ENCODE results near the gene RPA1.

Gene RPA1

DNA sequence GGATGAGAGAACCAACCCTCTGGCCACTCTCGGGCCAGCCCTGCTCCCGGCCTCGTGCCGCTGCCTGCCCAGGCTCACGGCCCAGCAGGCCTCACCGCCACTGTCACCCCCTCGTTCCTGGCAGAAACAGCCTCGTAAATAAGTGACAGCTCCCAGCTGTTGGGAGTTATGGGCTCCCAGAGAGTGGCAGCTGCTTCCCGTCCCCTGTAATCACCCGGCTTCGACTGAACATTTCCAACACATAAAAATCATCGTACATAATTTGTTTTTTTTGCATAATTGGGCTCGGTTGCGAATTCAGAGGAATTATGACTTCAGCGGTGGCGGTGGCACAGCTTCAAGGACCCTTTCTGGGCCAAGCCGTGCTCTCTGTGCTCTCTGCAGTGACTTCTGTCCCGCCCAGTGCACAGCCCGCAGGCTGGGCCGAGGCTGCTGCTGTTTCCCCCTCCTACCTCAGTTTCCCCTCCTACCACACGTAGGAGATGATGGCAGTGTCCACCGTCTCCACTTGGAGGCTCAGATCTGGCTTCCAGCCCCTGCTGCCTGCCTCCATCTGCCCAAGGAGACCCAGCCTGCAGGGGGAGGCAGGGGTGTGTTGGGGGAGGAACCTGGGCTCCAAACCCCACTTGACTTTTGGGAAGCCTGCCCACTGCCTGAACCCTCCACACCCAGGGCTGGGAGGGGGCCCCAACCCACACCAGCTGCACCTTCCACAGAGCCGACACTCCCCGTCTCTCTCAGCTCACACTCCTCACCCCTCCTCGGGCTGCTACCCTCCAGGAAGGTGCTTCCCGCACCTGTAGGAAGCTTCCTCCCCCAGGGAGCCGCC, 110.4 kb downstream of the RPA1 start:
- H3K27ac ChIP-seq (ENCODE audit: insufficient read depth, low read depth, low read length, poor library complexity, severe bottlenecking): no peak overlapping the region
- H3K4me1 ChIP-seq (ENCODE audit: control insufficient read depth, insufficient read depth, low read length): peaks cover 22% of the 10 kb centered on the region
- H3K27me3 ChIP-seq (ENCODE audit: control insufficient read depth, insufficient read depth, low read length, poor library complexity, severe bottlenecking): no peaks in the 10 kb centered on the region
- no peaks in the 10 kb centered on the region for H3K36me3 ChIP-seq (ENCODE audit: control insufficient read depth, insufficient read depth, low read length)
- no peak overlapping the region for H3K4me3 ChIP-seq (ENCODE audit: insufficient read depth, low read depth, low read length)
- H3K9me3 ChIP-seq (ENCODE audit: control insufficient read depth, low read length): no peaks in the 10 kb centered on the region
- WGBS, 2 experiments: 88 to 91% methylated on average over 27 of the region's 27 CpGs

DNA sequence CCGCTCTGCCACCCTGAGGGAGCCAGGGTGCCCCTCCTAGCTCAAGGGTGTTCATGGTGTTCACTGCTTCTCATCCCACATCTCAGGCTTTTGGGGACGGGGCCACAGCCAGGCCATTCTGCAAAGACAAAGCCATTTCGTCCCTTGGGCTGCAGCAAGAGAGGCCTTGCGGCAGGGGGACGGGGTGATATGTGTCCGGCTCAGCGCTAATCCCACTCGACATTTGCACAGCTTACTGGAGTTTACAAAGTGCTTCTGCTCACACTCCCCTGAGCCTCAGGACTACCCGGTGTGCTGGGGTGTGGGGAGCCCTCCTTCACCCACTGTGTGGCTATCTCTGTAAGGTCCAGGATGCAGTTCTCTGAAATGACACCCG, 111.0 kb downstream of the RPA1 start:
- peaks cover 24% of the 10 kb centered on the region for H3K4me1 ChIP-seq (ENCODE audit: control insufficient read depth, insufficient read depth, low read length)
- H3K27ac ChIP-seq (ENCODE audit: insufficient read depth, low read depth, low read length, poor library complexity, severe bottlenecking): no peak overlapping the region
- no peaks in the 10 kb centered on the region for H3K9me3 ChIP-seq (ENCODE audit: control insufficient read depth, low read length)
- no peak overlapping the region for H3K4me3 ChIP-seq (ENCODE audit: insufficient read depth, low read depth, low read length)
- WGBS, 2 experiments: 91% methylated on average over 10 of the region's 10 CpGs
- H3K27me3 ChIP-seq (ENCODE audit: control insufficient read depth, insufficient read depth, low read length, poor library complexity, severe bottlenecking): no peaks in the 10 kb centered on the region
- no peaks in the 10 kb centered on the region for H3K36me3 ChIP-seq (ENCODE audit: control insufficient read depth, insufficient read depth, low read length)

DNA sequence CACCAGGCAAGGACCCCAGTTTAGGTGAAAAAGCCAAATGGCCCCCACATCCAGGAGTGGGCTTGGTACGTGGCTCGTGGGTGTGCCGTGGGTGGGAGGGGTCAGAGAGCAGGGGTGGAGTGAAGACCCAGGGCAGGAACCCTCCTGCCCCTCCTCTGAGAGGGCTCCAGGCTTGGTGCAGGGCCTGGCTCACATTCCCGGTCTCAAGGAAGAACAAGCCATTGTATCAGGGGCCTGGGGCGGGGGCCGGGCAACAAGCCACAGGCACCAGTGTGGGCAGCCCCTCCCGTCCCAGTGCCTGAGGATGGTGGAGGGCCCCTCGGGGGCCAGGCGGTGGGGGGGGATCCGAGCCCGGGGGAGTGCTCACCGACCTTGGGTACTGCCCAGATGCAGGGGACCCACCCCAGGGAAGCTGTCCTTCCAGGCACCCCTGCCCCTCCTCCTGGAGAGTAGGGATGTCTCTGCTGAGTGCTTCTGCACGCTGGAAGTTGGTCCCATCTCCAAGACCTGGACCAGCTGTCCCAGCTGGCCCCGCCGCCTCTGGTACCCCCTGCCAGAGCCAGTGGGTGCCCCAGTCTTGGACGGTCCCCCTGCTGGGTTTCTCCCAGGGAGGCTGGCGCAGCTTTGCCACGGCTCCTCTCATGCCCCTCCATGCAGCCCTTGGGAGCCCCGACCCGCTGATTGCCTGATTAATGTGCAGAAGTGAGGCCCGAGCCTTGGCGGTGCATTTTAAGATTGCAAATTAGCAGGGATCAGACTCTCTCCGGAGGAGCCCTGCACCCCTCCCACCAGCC, 111.7 kb downstream of the RPA1 start:
- Histone ChIP-seq H3K27me3 (ENCODE audit: control insufficient read depth, insufficient read depth, low read length, poor library complexity, severe bottlenecking) (no peaks in the 10 kb centered on the region), H3K9me3 (ENCODE audit: control insufficient read depth, low read length) (no peaks in the 10 kb centered on the region), H3K4me1 (ENCODE audit: control insufficient read depth, insufficient read depth, low read length) (peaks cover 31% of the 10 kb centered on the region), H3K36me3 (ENCODE audit: control insufficient read depth, insufficient read depth, low read length) (no peaks in the 10 kb centered on the region), H3K4me3 (ENCODE audit: insufficient read depth, low read depth, low read length) (no peak overlapping the region), H3K27ac (ENCODE audit: insufficient read depth, low read depth, low read length, poor library complexity, severe bottlenecking) (no peak overlapping the region)
- WGBS, 2 experiments: 77 to 78% methylated on average over 23 of the region's 23 CpGs

DNA sequence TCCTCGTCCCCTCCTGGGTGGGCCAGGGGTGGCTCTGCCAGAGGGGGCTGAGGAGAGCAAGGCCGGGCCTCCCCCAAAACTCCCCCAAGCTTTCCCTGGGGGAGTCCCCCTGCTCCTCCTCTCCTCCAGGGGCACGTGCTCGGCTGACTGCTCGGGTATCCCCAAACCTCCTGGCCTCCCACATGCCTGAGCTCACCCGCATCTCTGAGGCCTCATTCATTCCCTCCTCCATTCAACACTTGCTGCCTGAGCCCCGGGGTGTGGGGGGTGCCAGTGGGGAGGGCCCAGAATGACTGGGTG, 112.2 kb downstream of the RPA1 start:
- WGBS, 2 experiments: 84 to 88% methylated on average over 5 to 7 of the region's 7 CpGs
- Histone ChIP-seq H3K9me3 (ENCODE audit: control insufficient read depth, low read length) (no peaks in the 10 kb centered on the region), H3K27ac (ENCODE audit: insufficient read depth, low read depth, low read length, poor library complexity, severe bottlenecking) (no peak overlapping the region), H3K4me1 (ENCODE audit: control insufficient read depth, insufficient read depth, low read length) (peaks cover 36% of the 10 kb centered on the region), H3K4me3 (ENCODE audit: insufficient read depth, low read depth, low read length) (no peak overlapping the region), H3K27me3 (ENCODE audit: control insufficient read depth, insufficient read depth, low read length, poor library complexity, severe bottlenecking) (no peaks in the 10 kb centered on the region), H3K36me3 (ENCODE audit: control insufficient read depth, insufficient read depth, low read length) (no peaks in the 10 kb centered on the region)

DNA sequence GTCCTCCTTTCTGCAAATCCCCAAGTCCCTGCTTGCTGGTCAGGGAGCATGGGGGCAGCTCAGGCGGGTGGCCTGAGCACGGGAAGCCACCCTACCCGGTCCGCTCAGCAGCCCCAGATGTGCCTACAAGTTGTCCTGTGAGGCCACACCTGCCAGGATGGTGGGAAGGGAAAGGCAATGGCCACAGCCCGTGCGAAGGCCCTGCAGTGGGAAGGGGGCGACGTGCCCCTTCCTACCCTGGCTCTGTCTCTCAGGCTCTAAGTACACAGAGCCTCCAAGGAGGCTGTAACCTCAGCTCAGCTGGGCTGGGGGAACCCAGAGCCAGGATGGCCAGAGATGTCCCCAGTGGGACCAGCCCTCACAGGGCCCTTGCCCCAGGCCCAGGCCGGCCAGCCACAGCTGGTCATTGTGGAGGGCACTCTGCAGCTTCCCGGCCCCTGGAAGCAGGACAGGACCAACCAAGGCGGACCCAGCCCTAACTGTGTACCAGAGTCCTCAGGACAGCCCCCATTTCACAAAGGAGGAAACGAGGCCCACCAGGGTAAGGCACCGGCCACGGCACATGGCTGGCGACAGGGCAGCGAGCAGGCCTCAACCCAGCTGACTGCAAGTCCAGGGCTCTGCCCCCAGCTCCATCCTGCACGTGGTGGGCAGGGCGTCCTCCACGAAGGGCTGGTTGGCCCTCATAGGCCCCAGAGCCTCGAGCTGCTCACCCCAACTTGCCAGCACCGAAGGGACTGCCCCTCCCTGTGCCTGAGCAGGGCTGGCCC, 113.0 kb downstream of the RPA1 start:
- H3K4me1 ChIP-seq (ENCODE audit: control insufficient read depth, insufficient read depth, low read length): peaks cover 44% of the 10 kb centered on the region
- no peaks in the 10 kb centered on the region for H3K9me3 ChIP-seq (ENCODE audit: control insufficient read depth, low read length)
- no peaks in the 10 kb centered on the region for H3K27me3 ChIP-seq (ENCODE audit: control insufficient read depth, insufficient read depth, low read length, poor library complexity, severe bottlenecking)
- H3K27ac ChIP-seq (ENCODE audit: insufficient read depth, low read depth, low read length, poor library complexity, severe bottlenecking): no peak overlapping the region
- no peaks in the 10 kb centered on the region for H3K36me3 ChIP-seq (ENCODE audit: control insufficient read depth, insufficient read depth, low read length)
- 92 to 93% methylated on average over 21 of the region's 21 CpGs for WGBS, 2 experiments
- no peak overlapping the region for H3K4me3 ChIP-seq (ENCODE audit: insufficient read depth, low read depth, low read length)

DNA sequence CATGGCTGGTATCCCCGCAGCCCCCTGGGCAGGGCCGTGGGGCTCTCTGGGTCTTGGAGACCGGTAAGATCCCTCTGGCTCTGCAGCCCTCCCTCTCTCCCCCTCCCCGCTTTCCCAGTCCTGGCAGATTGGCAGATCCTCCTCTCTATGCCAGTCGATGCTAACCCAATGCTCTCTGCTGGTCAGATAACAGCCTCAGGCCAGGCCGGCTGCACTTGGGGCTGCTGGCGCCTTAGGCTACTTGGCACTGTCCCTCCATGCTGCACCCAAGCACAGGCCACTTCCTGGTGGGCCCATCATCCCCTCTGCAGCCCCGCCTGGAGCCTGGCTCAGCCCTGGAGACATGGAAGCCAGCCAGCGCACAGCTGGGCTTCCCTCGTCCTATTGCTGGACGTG, 113.6 kb downstream of the RPA1 start:
- Histone ChIP-seq H3K9me3 (ENCODE audit: control insufficient read depth, low read length) (no peaks in the 10 kb centered on the region), H3K36me3 (ENCODE audit: control insufficient read depth, insufficient read depth, low read length) (no peaks in the 10 kb centered on the region), H3K27me3 (ENCODE audit: control insufficient read depth, insufficient read depth, low read length, poor library complexity, severe bottlenecking) (no peaks in the 10 kb centered on the region), H3K27ac (ENCODE audit: insufficient read depth, low read depth, low read length, poor library complexity, severe bottlenecking) (no peak overlapping the region), H3K4me1 (ENCODE audit: control insufficient read depth, insufficient read depth, low read length) (peaks cover 50% of the 10 kb centered on the region), H3K4me3 (ENCODE audit: insufficient read depth, low read depth, low read length) (no peak overlapping the region)
- 94% methylated on average over 11 of the region's 11 CpGs for WGBS, 2 experiments

DNA sequence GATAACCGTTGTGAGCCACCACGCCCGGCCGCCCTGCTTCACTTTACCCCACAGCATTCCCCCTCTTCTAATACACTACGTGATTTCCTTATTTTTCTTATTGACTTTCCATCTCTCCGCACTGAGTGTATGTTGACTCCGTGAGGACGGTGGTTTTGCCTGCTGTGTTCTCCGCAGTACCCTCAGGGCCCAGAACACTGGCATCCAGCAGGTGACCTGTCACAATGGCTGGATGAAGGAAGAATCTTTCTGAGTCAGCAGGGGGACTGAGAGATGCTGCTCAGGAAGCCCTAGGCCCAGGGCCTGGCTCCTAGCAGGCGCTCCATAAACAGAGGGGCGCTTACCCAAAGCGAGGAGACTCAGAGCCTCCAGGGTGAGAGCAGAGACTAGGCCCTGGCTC, 115.8 kb downstream of the RPA1 start:
- peak overlapping the region; percentile 40 for H3K27ac ChIP-seq (ENCODE audit: insufficient read depth, low read depth, low read length, poor library complexity, severe bottlenecking)
- no peaks in the 10 kb centered on the region for H3K27me3 ChIP-seq (ENCODE audit: control insufficient read depth, insufficient read depth, low read length, poor library complexity, severe bottlenecking)
- H3K4me1 ChIP-seq (ENCODE audit: control insufficient read depth, insufficient read depth, low read length): peaks cover 45% of the 10 kb centered on the region
- no peaks in the 10 kb centered on the region for H3K36me3 ChIP-seq (ENCODE audit: control insufficient read depth, insufficient read depth, low read length)
- H3K4me3 ChIP-seq (ENCODE audit: insufficient read depth, low read depth, low read length): no peak overlapping the region
- H3K9me3 ChIP-seq (ENCODE audit: control insufficient read depth, low read length): no peaks in the 10 kb centered on the region
- WGBS, 2 experiments: 75 to 76% methylated on average over 12 of the region's 12 CpGs

DNA sequence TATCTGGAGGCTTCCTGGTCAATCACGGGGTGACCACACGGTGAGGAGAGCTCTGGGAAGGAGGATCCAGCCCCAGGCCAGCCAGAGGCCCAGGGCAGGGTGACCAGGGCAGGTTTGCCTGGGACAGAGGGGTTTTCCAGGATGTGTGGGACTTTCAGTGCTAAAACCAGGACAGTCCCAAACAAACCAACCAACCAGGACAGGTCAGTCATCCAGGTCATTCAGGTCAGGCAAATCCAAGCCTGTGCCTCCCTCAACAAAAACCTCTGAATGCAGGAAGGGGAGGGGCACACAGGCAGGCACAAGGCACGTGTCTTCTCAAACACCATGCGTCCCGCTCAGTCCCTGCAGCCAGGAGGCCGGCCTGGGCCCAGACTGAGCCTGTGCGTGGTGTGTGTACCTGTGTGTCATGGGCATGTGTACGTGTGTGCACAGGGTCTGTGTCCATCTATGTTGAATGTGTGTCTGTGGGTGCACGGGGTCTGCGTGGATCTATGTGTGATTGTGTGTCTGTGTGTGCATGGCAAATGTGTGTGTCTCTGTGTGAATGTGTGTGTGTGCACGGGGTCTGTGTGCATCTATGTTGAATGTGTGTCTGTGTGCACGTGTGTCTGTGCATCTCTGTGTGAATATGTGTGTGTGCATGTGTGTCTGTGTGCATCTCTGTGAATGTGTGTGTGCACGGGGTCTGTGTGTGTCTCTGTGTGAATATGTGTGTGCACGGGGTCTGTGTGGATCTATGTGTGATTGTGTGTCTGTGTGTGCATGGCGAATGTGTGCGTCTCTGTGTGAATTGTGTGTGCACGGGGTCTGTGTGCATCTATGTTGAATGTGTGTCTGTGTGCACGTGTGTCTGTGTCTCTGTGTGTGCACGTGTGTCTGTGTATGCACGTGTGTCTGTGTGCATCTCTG, 116.5 kb downstream of the RPA1 start:
- WGBS, 2 experiments: 84 to 88% methylated on average over 20 of the region's 20 CpGs
- H3K27ac ChIP-seq (ENCODE audit: insufficient read depth, low read depth, low read length, poor library complexity, severe bottlenecking): peak overlapping the region; percentile 40
- no peaks in the 10 kb centered on the region for H3K36me3 ChIP-seq (ENCODE audit: control insufficient read depth, insufficient read depth, low read length)

DNA sequence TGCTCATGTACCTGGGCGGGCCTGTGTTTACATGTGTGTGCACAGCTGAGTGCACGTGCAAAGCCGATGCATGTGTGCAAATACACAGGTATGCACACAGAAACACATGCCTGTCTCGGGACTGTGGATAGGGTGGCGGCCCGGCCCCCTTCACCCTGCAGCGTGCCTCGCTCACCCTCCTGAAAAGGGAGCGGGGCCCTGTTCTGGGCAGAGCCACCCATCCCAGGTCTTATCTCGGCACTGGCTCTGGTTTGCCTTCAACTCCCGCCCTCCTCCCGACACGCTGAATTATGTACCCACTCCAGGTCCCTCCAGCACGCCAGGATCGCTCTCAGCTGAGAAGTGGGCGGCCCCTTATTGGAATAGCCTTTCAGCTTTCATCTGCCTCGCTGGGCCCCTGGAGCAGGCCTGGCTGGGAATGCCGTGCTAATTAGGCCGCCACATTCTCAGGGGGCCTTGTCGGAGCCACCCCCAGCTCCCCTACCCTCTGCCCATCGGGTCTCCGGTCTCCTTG, 117.5 kb downstream of the RPA1 start:
- Histone ChIP-seq H3K27me3 (ENCODE audit: control insufficient read depth, insufficient read depth, low read length, poor library complexity, severe bottlenecking) (no peaks in the 10 kb centered on the region), H3K27ac (ENCODE audit: insufficient read depth, low read depth, low read length, poor library complexity, severe bottlenecking) (no peak overlapping the region), H3K4me3 (ENCODE audit: insufficient read depth, low read depth, low read length) (no peak overlapping the region), H3K9me3 (ENCODE audit: control insufficient read depth, low read length) (no peaks in the 10 kb centered on the region), H3K36me3 (ENCODE audit: control insufficient read depth, insufficient read depth, low read length) (no peaks in the 10 kb centered on the region), H3K4me1 (ENCODE audit: control insufficient read depth, insufficient read depth, low read length) (peaks cover 29% of the 10 kb centered on the region)
- 70 to 71% methylated on average over 22 of the region's 22 CpGs for WGBS, 2 experiments

More for the DNA sequence above, 116.5 kb downstream of the RPA1 start:
- peaks cover 39% of the 10 kb centered on the region for H3K4me1 ChIP-seq (ENCODE audit: control insufficient read depth, insufficient read depth, low read length)
- no peaks in the 10 kb centered on the region for H3K27me3 ChIP-seq (ENCODE audit: control insufficient read depth, insufficient read depth, low read length, poor library complexity, severe bottlenecking)
- no peaks in the 10 kb centered on the region for H3K9me3 ChIP-seq (ENCODE audit: control insufficient read depth, low read length)
- no peak overlapping the region for H3K4me3 ChIP-seq (ENCODE audit: insufficient read depth, low read depth, low read length)

All from ectodermal cell (in vitro differentiated cells).